Naive B cell (primary cell): Measurements from ENCODE around the gene KSR2. TPM values are rescaled to one million over a fixed set of nuclear protein-coding genes. Genes with fewer than 3 reads are reported as not detected.

Experiments used
- ATAC-seq, 2 donors: fragments of 150-1000 bp; cut with Tn5 transposase; 2 replicates each; pipeline ENCODE4 v1.10.0; 2021; ENCODE audit warnings: low read depth in 2 of 2, mild to moderate bottlenecking in 2 of 2, moderate library complexity in 2 of 2
- DNase-seq: peaks from one replicate; pipeline ENCODE4 v3.0.0; 2022
- H3K27ac Mint-ChIP-seq, 6 donors: one replicate each; pipeline ENCODE4 v1.8.0; 2020 to 2022; ENCODE audit warnings: mild to moderate bottlenecking in 6 of 6, mixed read lengths in 6 of 6, moderate library complexity in 5 of 6, inconsistent platforms in 2 of 6
- H3K27me3 Mint-ChIP-seq, 3 donors: one replicate each; pipeline ENCODE4 v1.8.0; 2021 to 2022; ENCODE audit warnings: mixed read lengths in 3 of 3, mild to moderate bottlenecking in 1 of 3
- H3K36me3 Mint-ChIP-seq, 2 donors: one replicate each; pipeline ENCODE4 v1.8.0; 2020 to 2022; ENCODE audit warnings: mixed read lengths in 2 of 2, inconsistent platforms in 1 of 2, mild to moderate bottlenecking in 1 of 2
- H3K4me1 Mint-ChIP-seq, 3 donors: one replicate each; pipeline ENCODE4 v1.8.0; 2020 to 2022; ENCODE audit warnings: mixed read lengths in 3 of 3, inconsistent platforms in 1 of 3, mild to moderate bottlenecking in 1 of 3, moderate library complexity in 1 of 3
- H3K4me3 Mint-ChIP-seq, 8 donors: one replicate each; pipeline ENCODE4 v1.8.0; 2020 to 2022; ENCODE audit warnings: mild to moderate bottlenecking in 8 of 8, mixed read lengths in 8 of 8, moderate library complexity in 8 of 8, inconsistent platforms in 2 of 8
- H3K9me3 Mint-ChIP-seq, 7 donors: one replicate each; pipeline ENCODE4 v1.8.0; 2020 to 2022; ENCODE audit warnings: mixed read lengths in 7 of 7, mild to moderate bottlenecking in 5 of 7, inconsistent platforms in 2 of 7, moderate library complexity in 1 of 7
- polyA plus RNA-seq, 6 donors: library from polyadenylated mRNA; unstranded; fragments of 300-500 nt; fragmentation: Illumina TruSeq; gene quantifications; one replicate each; pipeline ENCODE4 v1.2.3, GENCODE V29; 2021; ENCODE audit warnings: low read depth in 6 of 6

The KSR2 gene
- polyA plus RNA-seq, 6 donors from 2014 or later = not detected

- Mint-ChIP-seq H3K9me3 (peaks cover 0 to 5% (median 2%) of the 10 kb centered on the region in 7 donors), H3K4me3 (no peak overlapping the region), H3K27ac (no peak overlapping the region), H3K36me3 (no peaks in the 10 kb centered on the region), H3K27me3 (peaks cover 0 to 16% (median 6%) of the 10 kb centered on the region in 3 donors), H3K4me1 (no peaks in the 10 kb centered on the region)
- DNase-seq (no peak), ATAC-seq (no peak)
Measured at GRCh38 chr12:117514016-117514415, 454.8 kb downstream of the KSR2 start.

GRCh38 chr12:117513353-117513752 is 455.4 kb downstream of the KSR2 start:
- ATAC-seq (no peak), DNase-seq (no peak)
- H3K27me3 Mint-ChIP-seq = peaks cover 0 to 23% (median 7%) of the 10 kb centered on the region in 3 donors
- no peak overlapping the region for H3K27ac Mint-ChIP-seq
- H3K9me3 Mint-ChIP-seq = peaks cover 0 to 6% (median 0%) of the 10 kb centered on the region in 7 donors
- H3K4me3 Mint-ChIP-seq = no peak overlapping the region
- no peaks in the 10 kb centered on the region for H3K36me3 Mint-ChIP-seq
- H3K4me1 Mint-ChIP-seq = no peaks in the 10 kb centered on the region

- no peaks in the 10 kb centered on the region for H3K36me3 Mint-ChIP-seq
- peak overlapping the region in 1 of 6 donors; percentile 61 for H3K27ac Mint-ChIP-seq
- H3K27me3 Mint-ChIP-seq = peaks cover 0 to 34% (median 13%) of the 10 kb centered on the region in 3 donors
- no peak for DNase-seq
- peaks cover 0 to 12% (median 0%) of the 10 kb centered on the region in 7 donors for H3K9me3 Mint-ChIP-seq
- H3K4me3 Mint-ChIP-seq = no peak overlapping the region
- no peak for ATAC-seq
- no peaks in the 10 kb centered on the region for H3K4me1 Mint-ChIP-seq
Measured at GRCh38 chr12:117508468-117508867, 460.3 kb downstream of the KSR2 start.

GRCh38 chr12:117507548-117507947 is 461.2 kb downstream of the KSR2 start:
- no peaks in the 10 kb centered on the region for H3K36me3 Mint-ChIP-seq
- DNase-seq (no peak), ATAC-seq (no peak)

GRCh38 chr12:117506333-117506732 is 462.5 kb downstream of the KSR2 start:
- Mint-ChIP-seq H3K27ac (no peak overlapping the region), H3K27me3 (peaks cover 0 to 26% (median 13%) of the 10 kb centered on the region in 3 donors), H3K9me3 (peaks cover 0 to 12% (median 0%) of the 10 kb centered on the region in 7 donors), H3K36me3 (no peaks in the 10 kb centered on the region), H3K4me1 (no peaks in the 10 kb centered on the region), H3K4me3 (no peak overlapping the region)
- ATAC-seq = no peak
- DNase-seq = no peak

More at GRCh38 chr12:117507548-117507947, 461.2 kb downstream of the KSR2 start:
- Mint-ChIP-seq H3K9me3 (peaks cover 0 to 12% (median 0%) of the 10 kb centered on the region in 7 donors), H3K4me3 (no peak overlapping the region), H3K27ac (no peak overlapping the region), H3K27me3 (peaks cover 0 to 34% (median 13%) of the 10 kb centered on the region in 3 donors), H3K4me1 (no peaks in the 10 kb centered on the region)

- peaks cover 8 to 24% (median 15%) of the 10 kb centered on the region in 3 donors for H3K27me3 Mint-ChIP-seq
- H3K9me3 Mint-ChIP-seq = peaks cover 0 to 7% (median 0%) of the 10 kb centered on the region in 7 donors
- no peak overlapping the region for H3K4me3 Mint-ChIP-seq
- DNase-seq = no peak
- H3K27ac Mint-ChIP-seq = no peak overlapping the region
- H3K36me3 Mint-ChIP-seq = no peaks in the 10 kb centered on the region
- no peaks in the 10 kb centered on the region for H3K4me1 Mint-ChIP-seq
- no peak for ATAC-seq
Measured at GRCh38 chr12:117502633-117503032, 466.2 kb downstream of the KSR2 start.

GRCh38 chr12:117502233-117502632 is 466.6 kb downstream of the KSR2 start:
- DNase-seq (no peak), ATAC-seq (no peak)
- no peak overlapping the region for H3K27ac Mint-ChIP-seq
- H3K36me3 Mint-ChIP-seq = no peaks in the 10 kb centered on the region
- H3K27me3 Mint-ChIP-seq = peaks cover 8 to 21% (median 15%) of the 10 kb centered on the region in 3 donors
- no peak overlapping the region for H3K4me3 Mint-ChIP-seq
- H3K9me3 Mint-ChIP-seq = peaks cover 0 to 7% (median 0%) of the 10 kb centered on the region in 7 donors
- H3K4me1 Mint-ChIP-seq = no peaks in the 10 kb centered on the region

GRCh38 chr12:117501076-117501869 is 467.5 kb downstream of the KSR2 start:
- Mint-ChIP-seq H3K4me1 (no peaks in the 10 kb centered on the region), H3K36me3 (no peaks in the 10 kb centered on the region), H3K9me3 (peaks cover 0 to 7% (median 0%) of the 10 kb centered on the region in 7 donors), H3K27ac (no peak overlapping the region), H3K4me3 (no peak overlapping the region), H3K27me3 (peaks cover 8 to 21% (median 15%) of the 10 kb centered on the region in 3 donors)
- no peak for ATAC-seq
- no peak for DNase-seq

- DNase-seq (no peak), ATAC-seq (no peak)
- H3K4me3 Mint-ChIP-seq = no peak overlapping the region
- H3K4me1 Mint-ChIP-seq = no peaks in the 10 kb centered on the region
- H3K9me3 Mint-ChIP-seq = peaks cover 0 to 5% (median 0%) of the 10 kb centered on the region in 7 donors
- no peaks in the 10 kb centered on the region for H3K36me3 Mint-ChIP-seq
- peaks cover 8 to 12% (median 9%) of the 10 kb centered on the region in 3 donors for H3K27me3 Mint-ChIP-seq
- H3K27ac Mint-ChIP-seq = no peak overlapping the region
Measured at GRCh38 chr12:117499759-117500485, 468.9 kb downstream of the KSR2 start.

- H3K27ac Mint-ChIP-seq = no peak overlapping the region
- H3K4me1 Mint-ChIP-seq = no peaks in the 10 kb centered on the region
- H3K4me3 Mint-ChIP-seq = no peak overlapping the region
- peaks cover 0 to 5% (median 0%) of the 10 kb centered on the region in 7 donors for H3K9me3 Mint-ChIP-seq
- no peaks in the 10 kb centered on the region for H3K36me3 Mint-ChIP-seq
- peaks cover 8 to 12% (median 9%) of the 10 kb centered on the region in 3 donors for H3K27me3 Mint-ChIP-seq
- no peak for ATAC-seq
- no peak for DNase-seq
Measured at GRCh38 chr12:117498880-117499279, 469.9 kb downstream of the KSR2 start.

- Mint-ChIP-seq H3K27me3 (peaks cover 8 to 13% (median 12%) of the 10 kb centered on the region in 3 donors), H3K9me3 (peaks cover 0 to 5% (median 0%) of the 10 kb centered on the region in 7 donors), H3K36me3 (no peaks in the 10 kb centered on the region), H3K27ac (no peak overlapping the region), H3K4me3 (no peak overlapping the region), H3K4me1 (no peaks in the 10 kb centered on the region)
- no peak for ATAC-seq
- no peak for DNase-seq
Measured at GRCh38 chr12:117498256-117498655, 470.5 kb downstream of the KSR2 start.

- no peaks in the 10 kb centered on the region for H3K36me3 Mint-ChIP-seq
- peaks cover 8 to 15% (median 12%) of the 10 kb centered on the region in 3 donors for H3K27me3 Mint-ChIP-seq
- peaks cover 0 to 5% (median 2%) of the 10 kb centered on the region in 7 donors for H3K9me3 Mint-ChIP-seq
- no peaks in the 10 kb centered on the region for H3K4me1 Mint-ChIP-seq
- H3K4me3 Mint-ChIP-seq = no peak overlapping the region
- no peak for ATAC-seq
- H3K27ac Mint-ChIP-seq = no peak overlapping the region
- DNase-seq = no peak
Measured at GRCh38 chr12:117497407-117497806, 471.4 kb downstream of the KSR2 start.

- no peak overlapping the region for H3K4me3 Mint-ChIP-seq
- no peaks in the 10 kb centered on the region for H3K36me3 Mint-ChIP-seq
- peaks cover 0 to 5% (median 2%) of the 10 kb centered on the region in 7 donors for H3K9me3 Mint-ChIP-seq
- no peaks in the 10 kb centered on the region for H3K4me1 Mint-ChIP-seq
- DNase-seq (no peak), ATAC-seq (no peak)
- H3K27me3 Mint-ChIP-seq = peaks cover 9 to 14% (median 12%) of the 10 kb centered on the region in 3 donors
- H3K27ac Mint-ChIP-seq = no peak overlapping the region
Measured at GRCh38 chr12:117494833-117495655, 473.7 kb downstream of the KSR2 start.
